Mucosa of descending colon (tissue), 3 donors: ENCODE measurements around the gene ANKRD11. TPM values are rescaled to one million over a fixed set of nuclear protein-coding genes. Genes with fewer than 3 reads are reported as not detected.
A peak's percentile ranks its signal among the peaks of the same experiment; 100 is the strongest.
"Not testable (repeated sequence)": the region's sequence is repeated elsewhere in the genome, so short reads cannot be mapped to it uniquely, and the experiment has no call there.

Experiments
- ATAC-seq: fragments of 200-7000 bp; cut with Tn5 transposase; one replicate; pipeline ENCODE4 v1.9.1; 2020; ENCODE audit warnings: mild to moderate bottlenecking, moderate library complexity
- DNase-seq, 3 donors: peaks; one replicate each; pipeline ENCODE4 v3.0.0-alpha.2; 2020
- H3K36me3 ChIP-seq: fragments of 200-600 bp; one replicate; pipeline ENCODE4 v1.8.0; 2021; ENCODE audit warnings: low read depth, mild to moderate bottlenecking
- H3K4me1 ChIP-seq: fragments of 200-600 bp; one replicate; pipeline ENCODE4 v1.8.0; 2021; ENCODE audit warnings: low read depth, mild to moderate bottlenecking
- H3K4me3 ChIP-seq: fragments of 200-600 bp; one replicate; pipeline ENCODE4 v1.8.0; 2021; ENCODE audit warnings: mild to moderate bottlenecking
- H3K9me3 ChIP-seq: fragments of 200-600 bp; one replicate; pipeline ENCODE4 v1.8.0; 2021; ENCODE audit warnings: mild to moderate bottlenecking
- CTCF ChIP-seq: fragments of 200-600 bp; IDR thresholded peaks from one replicate; pipeline ENCODE4 v1.8.0; 2022; ENCODE audit warnings: antibody characterized with exemption, mild to moderate bottlenecking
- intact Hi-C, 2 donors: fragments of 100-400 bp; cut with DNase I in 1 of 2; cut with micrococcal nuclease in 1 of 2; formaldehyde crosslinking; loops; one replicate each; pipeline versions ENCODE4 v1.11.0 to v1.11.1; 2022; cut with DNase I, micrococcal nuclease
- total RNA-seq, 3 donors: library from RNA; stranded (reverse); fragmentation: NEBNext Ultra II Directional in 2 of 3; extraction: Animal tissue kit (Norgen Biotek cat#: 25700) in 2 of 3; gene quantifications; one replicate each; pipeline versions ENCODE4 v1.2.1 to v1.2.4, GENCODE V29; 2021 to 2023
- donor health status: DM: no; HTN: no; CAD: no; lungs with moderate emphysema.
- donor health status: DM: no; HTN: no; CAD: no.
- donor health status: DM: no; HTN: yes; CAD: no.

Gene ANKRD11
- total RNA-seq, 3 donors from 2014 or later, result 125 to 127 (median 127) TPM

- no peak for DNase-seq
- Histone ChIP-seq H3K4me3 (no peak overlapping the region), H3K9me3 (no peaks in the 10 kb centered on the region), H3K36me3 (no peaks in the 10 kb centered on the region), H3K4me1 (peaks cover 24% of the 10 kb centered on the region)
- peak; percentile 2 for ATAC-seq
- no peak for TF ChIP-seq CTCF
- intact Hi-C loops, result no loop called here
Measured at GRCh38 chr16:89312194-89312593, 178.2 kb downstream of the ANKRD11 start.

- ATAC-seq, result no peak
- no peak overlapping the region for H3K4me3 ChIP-seq
- no peaks in the 10 kb centered on the region for H3K36me3 ChIP-seq
- no peaks in the 10 kb centered on the region for H3K9me3 ChIP-seq
- DNase-seq, result no peak
- TF ChIP-seq CTCF, result no peak
- H3K4me1 ChIP-seq, result peaks cover 19% of the 10 kb centered on the region
- intact Hi-C loops, result no loop called here
Measured at GRCh38 chr16:89311636-89312035, 178.7 kb downstream of the ANKRD11 start.

- TF ChIP-seq CTCF, result no peak
- DNase-seq (no peak), ATAC-seq (no peak)
- H3K36me3 ChIP-seq, result no peaks in the 10 kb centered on the region
- no peak overlapping the region for H3K4me3 ChIP-seq
- intact Hi-C loops, result no loop called here
- no peaks in the 10 kb centered on the region for H3K9me3 ChIP-seq
- peaks cover 4% of the 10 kb centered on the region for H3K4me1 ChIP-seq
Measured at GRCh38 chr16:89309438-89310122, 180.8 kb downstream of the ANKRD11 start.

GRCh38 chr16:89308391-89309333 lies 181.7 kb downstream of the ANKRD11 start:
- Histone ChIP-seq H3K9me3 (no peaks in the 10 kb centered on the region), H3K36me3 (no peaks in the 10 kb centered on the region), H3K4me3 (no peak overlapping the region), H3K4me1 (no peaks in the 10 kb centered on the region)
- TF ChIP-seq CTCF, result peak; percentile 32
- intact Hi-C loops, result no loop called here
- peak; percentile 26 for ATAC-seq
- DNase-seq, result peak in 1 of 3 donors; percentile 48

- ATAC-seq, result no peak
- Histone ChIP-seq H3K9me3 (no peaks in the 10 kb centered on the region), H3K36me3 (no peaks in the 10 kb centered on the region), H3K4me1 (no peaks in the 10 kb centered on the region), H3K4me3 (no peak overlapping the region)
- intact Hi-C loops, result no loop called here
- no peak for TF ChIP-seq CTCF
- peak in 1 of 3 donors; percentile 42 for DNase-seq
Measured at GRCh38 chr16:89307421-89307805, 182.9 kb downstream of the ANKRD11 start.

GRCh38 chr16:89306457-89307420 lies 183.6 kb downstream of the ANKRD11 start:
- ATAC-seq, H3K9me3 ChIP-seq, H3K36me3 ChIP-seq, H3K4me3 ChIP-seq, intact Hi-C loops, H3K4me1 ChIP-seq: not testable (repeated sequence)
- peak in 1 of 3 donors; percentile 44 for DNase-seq
